Measurements from ENCODE around the gene RELT. TPM values are rescaled to one million over a fixed set of nuclear protein-coding genes. Genes with fewer than 3 reads are reported as not detected.

The RELT gene
- total and polyA plus RNA-seq, 2 of the 13 experiments (the other 11 are each of a cell fraction or from before 2014, with no cell fraction given), result 2.5 to 4.7 TPM

DNA sequence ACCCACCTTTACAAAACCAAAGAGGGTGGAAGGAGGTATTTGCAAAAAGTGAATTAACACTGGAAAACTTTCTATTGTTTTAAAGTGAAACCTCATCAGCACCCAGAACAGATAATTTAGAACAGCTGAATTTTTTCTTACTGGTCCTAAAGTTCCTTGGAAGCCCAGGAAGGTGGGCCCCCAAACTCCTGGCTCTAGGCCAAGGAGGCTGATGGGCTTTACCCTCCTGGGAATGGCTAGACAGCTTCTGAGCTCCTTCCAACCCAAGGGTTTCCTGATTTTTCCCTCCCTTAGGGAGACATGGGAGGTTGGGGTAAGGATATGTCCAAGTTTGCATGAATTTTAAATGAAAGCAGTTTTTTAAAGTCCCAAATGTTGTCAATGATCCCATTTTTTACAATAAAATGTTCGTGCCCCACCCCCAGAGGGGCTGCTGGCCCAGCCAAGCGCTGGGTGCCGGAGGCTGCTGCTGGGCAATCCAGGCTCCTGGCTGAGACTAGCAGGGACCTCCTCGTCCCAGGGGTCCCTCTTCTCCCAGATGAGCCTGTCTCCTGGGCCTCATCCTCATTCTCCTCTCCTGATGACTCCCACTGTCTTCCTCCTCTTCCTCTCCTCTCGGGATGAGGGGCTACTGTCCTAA lies 28.4 kb downstream of the RELT start:
- H3K4me2 ChIP-seq (ENCODE audit: low read depth, low read length), result no peak overlapping the region
- no peak for ATAC-seq
- intact Hi-C loops (cut with micrococcal nuclease; ENCODE audit: unreplicated experiment) (loop anchor here (5.0 to 10.0 kb wide), 2 partner anchors 220 to 528 kb away; no protein-coding TSS in a partner anchor), in situ Hi-C loops (cut with HindIII; ENCODE audit: extremely low pct_ligation_motif_present, low pct_unique_long_range_greater_than_20kb) (loop anchor here (5.0 to 10.0 kb wide), 2 partner anchors 220 to 258 kb away; no protein-coding TSS in a partner anchor)
- no peak overlapping the region for H3K27ac ChIP-seq (ENCODE audit: extremely low read length, insufficient read depth, low read length)
- BruUV-seq (replicated peaks), result no TSS peak
- ChIA-PET CTCF (ENCODE audit: low intra/inter-chr PET ratio, low total read pairs) (interaction anchor here (1.2 to 1.6 kb wide), 2 partner anchors 221 to 256 kb away, joined by 5 to 6 read pairs; no protein-coding TSS in a partner anchor), POLR2A (no interaction called here)
- TF ChIP-seq ZNF224 (CRISPR knock-in tag; IDR thresholded peaks at IDR 0.05) (no peak), DNMT3B (CRISPR knock-in tag; conservative IDR thresholded peaks at IDR 0.05) (no peak), MIER3 (CRISPR knock-in tag; IDR thresholded peaks at IDR 0.05; ENCODE audit: borderline replicate concordance) (no peak), FOSL2 (CRISPR knock-in tag; IDR thresholded peaks at IDR 0.05) (no peak), ARNTL (CRISPR knock-in tag; IDR thresholded peaks at IDR 0.05) (no peak), NCOA2 (CRISPR knock-in tag; IDR thresholded peaks at IDR 0.05) (no peak), TSC22D2 (CRISPR knock-in tag; IDR thresholded peaks at IDR 0.05; ENCODE audit: borderline replicate concordance) (no peak), SIX1 (CRISPR knock-in tag; IDR thresholded peaks at IDR 0.05; ENCODE audit: borderline replicate concordance) (no peak)
- TF ChIP-seq, protein P1, sequence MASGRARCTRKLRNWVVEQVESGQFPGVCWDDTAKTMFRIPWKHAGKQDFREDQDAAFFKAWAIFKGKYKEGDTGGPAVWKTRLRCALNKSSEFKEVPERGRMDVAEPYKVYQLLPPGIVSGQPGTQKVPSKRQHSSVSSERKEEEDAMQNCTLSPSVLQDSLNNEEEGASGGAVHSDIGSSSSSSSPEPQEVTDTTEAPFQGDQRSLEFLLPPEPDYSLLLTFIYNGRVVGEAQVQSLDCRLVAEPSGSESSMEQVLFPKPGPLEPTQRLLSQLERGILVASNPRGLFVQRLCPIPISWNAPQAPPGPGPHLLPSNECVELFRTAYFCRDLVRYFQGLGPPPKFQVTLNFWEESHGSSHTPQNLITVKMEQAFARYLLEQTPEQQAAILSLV (CRISPR knock-in tag; IDR thresholded peaks at IDR 0.05; ENCODE audit: borderline replicate concordance), result no peak
- TF ChIP-seq, protein P2, sequence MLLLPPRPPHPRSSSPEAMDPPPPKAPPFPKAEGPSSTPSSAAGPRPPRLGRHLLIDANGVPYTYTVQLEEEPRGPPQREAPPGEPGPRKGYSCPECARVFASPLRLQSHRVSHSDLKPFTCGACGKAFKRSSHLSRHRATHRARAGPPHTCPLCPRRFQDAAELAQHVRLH (CRISPR knock-in tag; IDR thresholded peaks at IDR 0.05; ENCODE audit: borderline replicate concordance, low read depth), result no peak
- TF ChIP-seq, protein P3, sequence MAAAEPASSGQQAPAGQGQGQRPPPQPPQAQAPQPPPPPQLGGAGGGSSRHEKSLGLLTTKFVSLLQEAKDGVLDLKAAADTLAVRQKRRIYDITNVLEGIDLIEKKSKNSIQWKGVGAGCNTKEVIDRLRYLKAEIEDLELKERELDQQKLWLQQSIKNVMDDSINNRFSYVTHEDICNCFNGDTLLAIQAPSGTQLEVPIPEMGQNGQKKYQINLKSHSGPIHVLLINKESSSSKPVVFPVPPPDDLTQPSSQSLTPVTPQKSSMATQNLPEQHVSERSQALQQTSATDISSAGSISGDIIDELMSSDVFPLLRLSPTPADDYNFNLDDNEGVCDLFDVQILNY (CRISPR knock-in tag; conservative IDR thresholded peaks at IDR 0.05), result no peak
- TF ChIP-seq, protein P4, sequence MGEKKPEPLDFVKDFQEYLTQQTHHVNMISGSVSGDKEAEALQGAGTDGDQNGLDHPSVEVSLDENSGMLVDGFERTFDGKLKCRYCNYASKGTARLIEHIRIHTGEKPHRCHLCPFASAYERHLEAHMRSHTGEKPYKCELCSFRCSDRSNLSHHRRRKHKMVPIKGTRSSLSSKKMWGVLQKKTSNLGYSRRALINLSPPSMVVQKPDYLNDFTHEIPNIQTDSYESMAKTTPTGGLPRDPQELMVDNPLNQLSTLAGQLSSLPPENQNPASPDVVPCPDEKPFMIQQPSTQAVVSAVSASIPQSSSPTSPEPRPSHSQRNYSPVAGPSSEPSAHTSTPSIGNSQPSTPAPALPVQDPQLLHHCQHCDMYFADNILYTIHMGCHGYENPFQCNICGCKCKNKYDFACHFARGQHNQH (CRISPR knock-in tag; IDR thresholded peaks at IDR 0.05), result no peak
- no peak for FAIRE-seq
- H4K20me1 ChIP-seq (ENCODE audit: insufficient read depth, low read length), result no peaks in the 10 kb centered on the region
- H3K27me3 ChIP-seq (ENCODE audit: control insufficient read depth in 1 of 2, insufficient read depth in 2 of 2, low read length in 2 of 2), result no peaks in the 10 kb centered on the region
- H3K9ac ChIP-seq (ENCODE audit: insufficient read depth, low read depth, low read length), result no peak overlapping the region
- no peak for DNase-seq (ENCODE audit: low spot score)
- no peak overlapping the region for H3K4me3 ChIP-seq (replicated peaks in 1 of 3; ENCODE audit: insufficient read depth in 1 of 3, low read depth in 2 of 3, low read length in 3 of 3)
- H3K4me1 ChIP-seq (ENCODE audit: insufficient read depth, low read length), result peaks cover 8% of the 10 kb centered on the region
- no peak overlapping the region for H2AFZ ChIP-seq (ENCODE audit: low read length)
- H3K79me2 ChIP-seq (ENCODE audit: insufficient read depth, low read length), result no peaks in the 10 kb centered on the region
- H3K9me3 ChIP-seq (ENCODE audit: low read length), result no peaks in the 10 kb centered on the region
- peaks cover 7 to 18% of the 10 kb centered on the region in 2 experiments for H3K36me3 ChIP-seq (replicated peaks in 1 of 2; ENCODE audit: control insufficient read depth in 1 of 2, insufficient read depth in 2 of 2, low read length in 2 of 2)
- 95% methylated on average over 2 of the region's 5 CpGs for WGBS (ENCODE audit: low lambda C conversion rate)
